Urothelium cell line (cell line): Measurements from ENCODE around the gene SRSF7.
"Not testable (repeated sequence)": the region's sequence is repeated elsewhere in the genome, so short reads cannot be mapped to it uniquely, and the experiment has no call there.

Source experiments
- DNase-seq: peaks from one replicate; pipeline ENCODE4 v3.0.0; 2011; ENCODE audit warnings: low spot score, mixed read lengths
- FAIRE-seq: peaks from 2 replicates; lab custom pipeline; 2011; peaks lifted over from hg19 to GRCh38; lab: Jason Lieb, UNC

SRSF7 gene

GRCh38 chr2:38734299-38735058 lies 16.7 kb downstream of the SRSF7 start:
- DNase-seq (no peak), FAIRE-seq (no peak)

GRCh38 chr2:38733300-38733971 lies 17.7 kb downstream of the SRSF7 start:
- no peak for FAIRE-seq
- no peak for DNase-seq

- no peak for DNase-seq
- no peak for FAIRE-seq
These were observed 19.4 kb downstream of the SRSF7 start for GRCh38 chr2:38731684-38732221.

- FAIRE-seq: no peak
These were observed 20.1 kb downstream of the SRSF7 start for GRCh38 chr2:38731090-38731489.

GRCh38 chr2:38728694-38729093 lies 22.5 kb downstream of the SRSF7 start:
- DNase-seq (no peak), FAIRE-seq (no peak)

More at GRCh38 chr2:38731090-38731489, 20.1 kb downstream of the SRSF7 start:
- no peak for DNase-seq

GRCh38 chr2:38727661-38728060 lies 23.5 kb downstream of the SRSF7 start:
- FAIRE-seq: no peak
- no peak for DNase-seq

- DNase-seq (no peak), FAIRE-seq (no peak)
These were observed 28.0 kb downstream of the SRSF7 start for GRCh38 chr2:38723173-38723572.

GRCh38 chr2:38722271-38723061 lies 28.7 kb downstream of the SRSF7 start:
- DNase-seq (no peak), FAIRE-seq (no peak)

- DNase-seq: peak; percentile 87
- no peak for FAIRE-seq
These were observed 30.4 kb downstream of the SRSF7 start for GRCh38 chr2:38720613-38721241.

GRCh38 chr2:38719706-38720105 lies 31.5 kb downstream of the SRSF7 start:
- DNase-seq: no peak
- FAIRE-seq: no peak

- no peak for FAIRE-seq
- no peak for DNase-seq
These were observed 32.6 kb downstream of the SRSF7 start for GRCh38 chr2:38718601-38719000.

GRCh38 chr2:38716185-38716584 lies 35.0 kb downstream of the SRSF7 start:
- no peak for DNase-seq
- no peak for FAIRE-seq

- not testable (repeated sequence) for FAIRE-seq, DNase-seq
These were observed 36.2 kb downstream of the SRSF7 start for GRCh38 chr2:38714941-38715340.

GRCh38 chr2:38713338-38713737 lies 37.8 kb downstream of the SRSF7 start:
- DNase-seq (no peak), FAIRE-seq (no peak)

- DNase-seq: no peak
- no peak for FAIRE-seq
These were observed 38.3 kb downstream of the SRSF7 start for GRCh38 chr2:38712871-38713270.

GRCh38 chr2:38712413-38712812 lies 38.7 kb downstream of the SRSF7 start:
- DNase-seq (no peak), FAIRE-seq (no peak)

- DNase-seq: no peak
- FAIRE-seq: peak; percentile 94
These were observed 39.6 kb downstream of the SRSF7 start for GRCh38 chr2:38711558-38711957.

- no peak for DNase-seq
- FAIRE-seq: no peak
These were observed 41.5 kb downstream of the SRSF7 start for GRCh38 chr2:38709567-38710194.

- DNase-seq (no peak), FAIRE-seq (no peak)
These were observed 42.1 kb downstream of the SRSF7 start for GRCh38 chr2:38708900-38709566.

- not testable (repeated sequence) for DNase-seq, FAIRE-seq
These were observed 42.7 kb downstream of the SRSF7 start for GRCh38 chr2:38708491-38708890.
